NCI-H226 (cell line): Measurements from ENCODE around the gene CXorf65.

ENCODE experiments used
- DNase-seq: peaks from one replicate; pipeline ENCODE4 v3.0.0-alpha.2; 2015

Gene CXorf65

DNA sequence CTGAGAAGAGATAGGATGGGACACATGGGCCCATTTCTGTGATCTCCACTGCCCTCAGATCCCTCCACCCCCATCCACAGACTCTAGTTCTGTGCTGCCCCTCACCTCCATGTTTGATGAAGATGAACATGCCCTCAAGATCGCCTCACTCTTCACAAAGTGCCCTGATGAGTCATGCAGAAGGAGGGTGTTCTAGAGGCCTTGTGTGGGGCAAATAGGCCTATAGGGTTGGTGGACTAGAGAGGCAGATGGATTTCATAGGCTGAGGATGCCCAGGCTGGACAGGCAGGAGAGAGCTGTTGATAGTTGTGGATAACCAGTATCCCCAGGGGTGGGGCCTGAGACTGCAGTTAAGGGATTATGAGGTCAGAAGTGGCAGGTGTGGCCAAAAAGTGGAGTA is at the start of gene CXorf65:
Gene CXorf65 (minus strand): TSS at position 314 of the 400 bp plus-strand sequence. CDS start 184 bp downstream, at position 130.
- peak; percentile 7 for DNase-seq

DNA sequence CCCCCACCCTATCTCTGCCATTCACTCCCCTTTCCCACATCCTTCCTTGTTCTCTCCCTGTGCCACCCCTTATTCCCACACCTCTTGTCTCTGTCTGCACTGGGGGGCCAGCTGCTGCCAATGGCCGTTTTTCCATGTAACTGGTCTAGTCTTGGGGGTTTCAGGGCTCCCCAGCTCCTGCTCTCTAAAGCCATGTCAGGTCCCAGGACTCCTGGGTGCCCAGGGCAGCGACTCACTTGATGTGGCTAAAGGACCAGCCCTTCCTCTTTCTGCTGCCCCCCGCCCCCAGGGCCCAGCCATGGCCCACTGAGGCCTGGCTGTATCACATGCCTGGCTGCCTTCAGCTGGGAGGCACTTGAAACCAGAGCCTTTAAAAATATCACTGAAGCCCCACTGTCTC is 48.1 kb upstream of the CXorf65 start:
- no peak for DNase-seq

DNA sequence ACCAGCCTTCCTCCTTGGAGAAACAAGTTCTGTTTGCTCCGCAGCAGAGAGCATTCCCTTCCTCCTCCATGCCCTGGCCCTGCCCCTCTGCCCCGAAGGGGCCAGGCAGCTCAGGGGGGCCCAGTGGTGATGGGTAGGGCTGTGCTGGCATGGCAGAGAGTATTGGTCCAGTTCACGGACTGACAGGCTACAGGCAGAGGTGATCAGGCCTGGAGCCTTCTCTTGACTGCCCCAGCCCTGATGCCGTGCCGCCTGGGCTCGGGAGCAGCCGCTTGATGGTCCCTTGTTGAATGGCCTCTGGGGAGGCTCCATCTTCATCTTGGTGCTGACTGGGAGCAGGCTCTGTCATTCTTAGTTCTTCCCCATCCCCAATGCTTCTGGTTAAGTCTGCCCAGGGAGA is 47.7 kb upstream of the CXorf65 start:
- DNase-seq, result no peak

DNA sequence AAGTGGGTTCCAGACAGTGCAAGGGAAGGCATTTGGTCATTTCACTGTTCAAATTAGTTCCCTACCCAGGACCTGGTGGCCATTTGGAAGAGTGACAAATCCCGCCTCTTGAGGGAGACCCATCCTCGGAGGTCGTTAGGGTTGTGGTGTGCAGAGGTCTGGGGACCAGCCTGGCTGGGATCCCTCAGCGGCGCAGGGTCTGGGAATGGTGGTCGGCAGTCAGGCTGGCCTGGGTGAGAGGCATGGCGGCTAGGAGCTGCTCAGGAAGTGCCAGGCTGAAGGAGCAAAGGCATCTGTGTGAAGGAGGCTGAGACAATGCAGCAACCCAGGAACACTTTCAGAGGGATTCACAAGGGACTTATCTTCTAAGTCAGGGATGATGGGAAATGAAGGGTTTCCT is 44.8 kb upstream of the CXorf65 start:
- DNase-seq, result no peak

DNA sequence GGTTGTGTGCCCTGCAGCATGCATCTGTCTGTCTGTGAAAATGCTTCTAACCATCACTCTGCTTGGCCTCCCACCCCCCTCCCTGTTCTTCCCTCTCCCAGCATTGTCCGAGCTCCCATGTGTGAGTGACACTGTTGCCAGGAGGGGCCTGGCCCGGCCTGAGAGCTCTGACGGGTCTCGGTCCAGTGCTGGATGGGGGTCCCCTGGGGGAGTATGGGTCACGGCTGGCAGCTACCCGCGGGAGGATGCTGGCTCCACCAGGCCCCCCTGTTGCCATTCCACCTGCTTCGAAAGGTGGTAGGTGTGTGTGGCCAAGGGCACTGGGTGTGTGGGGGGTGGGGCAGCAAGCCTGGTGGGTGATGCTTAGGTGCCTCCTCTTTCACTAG is 41.7 kb upstream of the CXorf65 start:
- DNase-seq, result no peak

DNA sequence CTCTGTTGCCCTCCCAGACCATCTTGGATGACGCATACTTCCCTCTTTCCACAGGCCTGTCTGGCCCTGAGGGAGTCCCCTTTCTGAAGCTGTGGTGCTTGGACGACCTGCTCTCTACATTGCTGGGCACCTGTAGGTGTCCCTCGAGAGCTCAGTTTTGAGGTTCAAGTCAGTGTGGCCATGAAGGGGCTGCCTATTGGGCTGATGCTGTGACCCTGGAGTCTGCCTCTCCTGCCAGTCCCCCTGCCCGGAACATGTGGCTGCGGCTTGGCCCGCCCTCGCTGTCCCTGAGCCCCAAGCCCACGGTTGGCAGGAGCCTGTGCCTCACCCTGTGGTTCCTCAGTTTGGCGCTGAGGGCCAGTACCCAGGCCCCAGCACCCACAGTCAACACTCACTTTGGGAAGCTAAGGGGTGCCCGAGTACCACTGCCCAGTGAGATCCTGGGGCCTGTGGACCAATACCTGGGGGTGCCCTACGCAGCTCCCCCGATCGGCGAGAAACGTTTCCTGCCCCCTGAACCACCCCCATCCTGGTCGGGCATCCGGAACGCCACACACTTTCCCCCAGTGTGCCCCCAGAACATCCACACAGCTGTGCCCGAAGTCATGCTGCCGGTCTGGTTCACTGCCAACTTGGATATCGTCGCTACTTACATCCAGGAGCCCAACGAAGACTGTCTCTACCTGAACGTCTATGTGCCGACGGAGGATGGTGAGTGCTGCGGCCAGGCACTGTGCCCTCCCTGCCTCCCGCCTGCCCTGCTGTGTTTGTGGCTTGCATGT is 41.1 kb upstream of the CXorf65 start:
- DNase-seq, result no peak

DNA sequence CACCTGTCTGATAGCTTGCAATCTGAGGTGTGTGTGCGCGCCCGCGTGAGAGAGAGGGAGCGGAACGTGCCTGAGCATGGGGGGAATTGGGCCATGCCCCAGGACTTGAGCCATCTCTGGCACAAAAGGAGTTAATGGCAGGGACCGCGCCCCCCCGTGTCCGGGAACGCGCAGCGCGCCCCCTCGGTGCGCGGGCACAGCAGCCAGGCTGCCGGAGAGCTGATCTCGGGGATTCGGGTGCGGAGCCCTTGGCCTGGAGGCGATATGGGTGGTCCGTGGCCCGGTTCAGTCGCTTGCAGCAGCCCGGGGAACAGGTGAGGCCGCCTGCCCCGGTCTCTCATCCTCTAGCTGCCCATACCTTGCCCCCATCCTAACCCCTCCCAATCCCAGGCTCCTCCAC is 38.1 kb upstream of the CXorf65 start, which contains the start of gene NLGN3:
Gene NLGN3 (plus strand): TSS at position 191 of the 400 bp plus-strand sequence. CDS start 2,909 bp downstream, outside the sequence.
- no peak for DNase-seq

DNA sequence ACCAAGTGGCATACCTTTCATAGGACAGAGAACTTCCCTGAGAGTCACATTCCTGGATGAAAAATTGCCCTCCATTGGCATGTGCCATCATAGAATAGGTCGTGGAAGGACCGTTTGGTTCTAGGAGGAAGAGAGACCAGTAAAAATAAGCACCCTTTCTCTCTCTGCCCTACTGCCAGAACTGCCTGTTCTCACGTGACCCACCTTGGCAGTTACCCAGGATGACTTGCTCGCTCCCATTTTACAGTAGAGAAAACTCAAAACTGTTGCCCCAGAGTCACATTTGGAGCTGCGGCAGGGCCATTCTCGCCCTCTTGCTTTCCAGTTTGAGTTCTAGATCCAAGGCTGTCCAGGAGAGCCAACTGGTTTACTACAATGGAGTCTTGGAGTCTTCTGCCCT is 37.0 kb upstream of the CXorf65 start:
- DNase-seq, result no peak

DNA sequence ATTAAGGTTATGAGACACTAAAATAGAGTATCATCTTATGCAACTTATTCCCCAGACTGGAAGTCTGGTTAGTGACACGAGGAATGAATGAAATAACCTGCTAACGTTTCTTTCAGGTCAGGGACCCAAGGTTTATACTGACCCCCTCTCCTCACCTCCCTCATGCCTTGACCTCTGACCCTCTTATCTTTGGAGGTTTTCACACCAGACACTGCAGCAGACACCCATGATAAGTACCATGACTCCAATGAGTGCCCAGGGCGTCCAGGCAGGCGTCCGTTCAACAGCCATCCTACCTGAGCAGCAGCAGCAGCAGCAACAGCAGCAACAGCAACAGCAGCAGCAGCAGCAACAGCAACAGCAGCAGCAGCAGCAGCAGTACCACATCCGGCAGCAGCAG is 33.9 kb upstream of the CXorf65 start:
- DNase-seq, result no peak

DNA sequence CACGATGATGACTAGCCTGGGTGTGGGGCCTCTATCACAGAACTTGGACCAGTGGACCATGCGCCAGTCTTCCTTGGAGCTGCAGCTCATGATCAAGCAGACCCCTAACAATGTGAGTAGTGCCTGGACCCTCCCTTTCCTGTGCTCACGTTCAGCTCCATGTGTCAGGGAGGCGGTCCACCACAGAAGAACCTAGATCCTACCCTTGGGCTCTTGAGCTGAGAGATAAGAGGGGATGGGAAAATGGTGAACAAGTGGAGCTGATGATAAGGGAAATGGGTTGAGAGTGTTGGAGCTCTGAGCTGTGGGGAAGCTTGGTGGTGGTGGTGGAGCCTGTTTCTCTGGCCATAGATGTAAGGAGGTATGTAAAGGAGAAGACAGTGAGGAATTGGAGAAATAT is 25.0 kb upstream of the CXorf65 start:
- no peak for DNase-seq

DNA sequence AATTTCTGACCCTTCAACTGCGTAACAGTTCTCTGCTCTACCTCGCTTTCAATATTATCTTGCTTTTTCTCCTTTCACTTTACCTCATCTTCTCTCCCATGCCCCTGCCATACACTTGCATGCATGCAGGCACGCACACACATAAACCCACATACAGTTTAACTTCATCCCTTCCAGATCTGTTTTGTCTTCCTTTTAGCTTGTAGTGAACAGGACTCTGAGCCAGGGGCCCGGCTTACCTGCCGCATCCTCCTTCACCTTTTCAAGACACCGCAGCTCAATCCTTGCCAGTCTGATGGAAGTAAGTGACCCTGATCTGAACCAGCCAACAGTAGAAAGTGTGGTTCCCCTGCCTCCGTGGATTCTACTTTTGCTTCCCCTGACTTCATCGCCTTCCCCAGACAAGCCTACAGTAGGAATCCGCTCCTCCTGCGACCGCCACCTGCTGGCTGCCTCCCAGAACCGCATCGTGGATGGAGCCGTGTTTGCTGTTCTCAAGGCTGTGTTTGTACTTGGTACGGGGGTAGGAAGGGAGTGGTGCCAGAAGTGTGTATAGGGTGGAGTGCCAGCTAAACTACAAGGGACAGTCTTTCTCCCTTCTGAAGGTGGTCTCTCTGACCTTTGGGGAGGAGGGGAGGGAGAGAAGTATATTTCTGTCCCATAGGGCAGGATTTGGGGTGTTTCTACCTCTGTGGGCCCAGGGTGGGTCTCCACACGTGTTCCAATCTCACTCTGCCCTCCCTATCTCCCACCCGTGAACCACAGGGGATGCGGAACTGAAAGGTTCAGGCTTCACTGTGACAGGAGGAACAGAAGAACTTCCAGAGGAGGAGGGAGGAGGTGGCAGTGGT is 22.6 kb upstream of the CXorf65 start:
- no peak for DNase-seq

DNA sequence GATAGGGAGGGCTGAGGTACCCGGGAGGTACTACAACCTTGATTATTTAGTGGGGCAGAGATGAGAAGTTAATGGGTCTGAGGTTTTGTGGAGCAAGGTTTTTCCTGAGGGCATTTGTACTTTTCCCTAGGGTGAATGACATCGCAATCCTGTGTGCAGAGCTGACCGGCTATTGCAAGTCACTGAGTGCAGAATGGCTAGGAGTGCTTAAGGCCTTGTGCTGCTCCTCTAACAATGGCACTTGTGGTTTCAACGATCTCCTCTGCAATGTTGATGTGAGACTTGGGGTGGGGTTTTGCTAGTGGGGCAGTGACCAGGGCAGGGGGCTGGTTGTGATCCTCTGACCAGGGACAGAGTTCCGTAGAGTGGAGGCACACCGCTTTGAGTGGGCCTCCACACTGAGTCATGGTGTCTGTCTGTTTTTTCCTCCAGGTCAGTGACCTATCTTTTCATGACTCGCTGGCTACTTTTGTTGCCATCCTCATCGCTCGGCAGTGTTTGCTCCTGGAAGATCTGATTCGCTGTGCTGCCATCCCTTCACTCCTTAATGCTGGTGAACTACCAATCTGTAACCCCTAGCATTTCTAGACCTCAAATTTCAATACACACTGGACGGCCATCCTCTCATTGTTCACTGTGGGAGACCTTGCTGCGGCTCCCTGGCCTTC is 21.8 kb upstream of the CXorf65 start:
- DNase-seq, result peak; percentile 12

DNA sequence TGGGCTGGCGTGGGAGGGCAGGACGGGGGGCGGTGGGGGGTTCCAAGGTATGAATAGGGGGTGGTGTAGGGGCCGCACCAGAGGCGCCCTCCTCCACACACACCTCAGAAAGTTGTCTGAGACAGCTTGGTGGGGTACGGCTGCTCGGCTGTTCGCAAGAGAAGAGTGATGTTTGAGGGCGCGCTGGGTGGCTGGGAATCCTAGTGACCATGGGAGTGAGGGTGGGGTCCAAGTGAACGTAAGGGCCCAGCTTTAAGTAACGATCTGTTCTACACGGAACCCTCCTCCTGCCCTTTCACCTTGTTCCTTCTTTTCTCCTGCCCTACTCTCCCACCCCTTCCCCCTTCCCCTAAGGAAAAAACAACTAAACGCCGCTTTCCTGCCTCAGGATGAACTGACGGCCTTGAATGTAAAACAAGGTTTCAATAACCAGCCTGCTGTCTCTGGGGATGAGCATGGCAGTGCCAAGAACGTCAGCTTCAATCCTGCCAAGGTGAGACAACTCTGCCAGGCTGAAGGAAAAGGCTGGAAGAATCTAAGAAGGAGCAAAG is 12.5 kb upstream of the CXorf65 start:
- no peak for DNase-seq

DNA sequence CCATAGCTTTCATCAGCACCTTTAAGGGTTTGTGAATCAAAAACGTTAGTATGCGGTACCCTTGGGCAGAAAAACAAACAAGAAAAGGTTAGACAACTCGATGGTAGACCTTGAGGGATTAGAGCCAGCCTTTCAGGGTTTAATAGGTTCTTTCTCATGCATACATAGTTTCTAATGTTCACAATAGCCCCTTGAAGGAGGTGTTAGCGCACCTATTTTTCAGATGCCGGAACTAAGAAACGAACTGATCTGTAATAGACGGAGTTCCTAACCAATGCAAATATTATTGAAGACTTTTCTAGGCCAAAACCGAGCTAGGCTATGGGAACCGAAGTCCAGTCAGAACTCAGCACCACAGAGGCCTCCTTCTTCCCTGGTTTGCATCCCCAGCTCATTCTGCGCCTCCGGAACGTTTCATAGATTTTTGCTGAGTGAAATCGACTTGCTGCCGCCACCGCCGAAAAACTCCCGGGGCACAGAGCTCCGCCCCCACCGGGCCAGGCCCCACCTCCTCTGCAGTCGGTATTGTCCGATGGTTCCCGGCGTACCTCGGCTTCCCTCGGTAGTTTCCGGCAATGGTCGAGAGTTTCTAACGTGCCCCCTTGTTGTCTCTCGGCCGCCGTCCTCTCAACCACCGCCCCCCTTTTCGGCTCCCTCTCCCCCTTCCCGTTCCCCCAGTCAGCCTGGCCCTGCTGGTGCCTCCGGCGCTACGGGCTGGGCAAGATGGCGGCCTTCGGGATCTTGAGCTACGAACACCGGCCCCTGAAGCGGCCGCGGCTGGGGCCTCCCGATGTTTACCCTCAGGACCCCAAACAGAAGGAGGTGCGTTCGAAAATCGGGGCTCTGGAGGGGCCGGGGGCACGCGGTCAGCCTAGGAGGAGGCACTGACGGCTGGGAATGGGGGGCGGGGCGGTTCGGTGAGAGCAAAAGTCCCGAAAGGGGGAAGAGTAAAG is 11.8 kb upstream of the CXorf65 start, which contains the start of gene MED12:
Gene MED12 (plus strand): TSS at position 565 of the 953 bp plus-strand sequence. CDS start 159 bp downstream, at position 724.
- DNase-seq, result peak; percentile 55

DNA sequence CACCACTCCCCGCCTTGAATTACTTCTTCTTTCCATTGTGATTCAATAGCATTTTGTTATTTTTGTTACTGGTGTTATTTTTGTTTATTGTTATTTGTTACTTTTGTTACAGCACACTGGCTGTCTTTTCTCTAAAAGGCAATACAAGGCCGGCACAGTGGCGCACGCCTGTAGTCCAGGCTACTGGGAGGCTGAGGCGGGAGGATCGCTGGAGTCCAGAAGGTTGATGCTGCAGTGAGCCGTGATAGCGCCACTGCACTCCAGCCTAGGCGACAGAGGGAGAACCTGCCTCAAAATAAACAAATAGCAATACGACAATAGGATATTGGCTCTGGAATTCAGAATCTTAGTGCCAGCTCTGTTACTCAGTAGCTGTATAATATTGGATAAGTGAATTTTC is 10.8 kb upstream of the CXorf65 start:
- no peak for DNase-seq

DNA sequence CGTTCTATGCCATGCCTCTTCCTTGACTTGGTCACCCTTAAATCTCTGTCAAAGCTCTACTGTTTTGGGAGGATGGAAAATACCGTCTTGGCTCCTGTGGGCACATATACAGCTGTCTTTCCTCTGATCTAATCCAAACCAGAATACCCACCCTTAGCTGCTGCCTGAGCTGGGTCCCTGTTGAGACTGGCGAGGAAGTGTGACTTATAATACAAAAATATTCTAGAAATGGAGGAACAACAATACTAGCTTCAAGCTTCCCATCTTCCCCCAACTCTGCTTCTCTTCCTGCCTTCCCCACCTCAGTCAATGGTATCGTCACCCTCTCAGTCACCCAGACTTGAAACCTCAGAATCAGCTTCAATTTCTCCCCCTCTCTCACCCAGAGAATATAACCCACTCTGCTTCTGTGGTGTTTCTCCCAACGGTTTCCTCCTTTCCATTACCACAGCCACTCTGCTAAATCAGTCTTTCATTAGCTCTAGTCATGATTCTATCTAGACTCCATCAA is 5.4 kb upstream of the CXorf65 start:
- no peak for DNase-seq

DNA sequence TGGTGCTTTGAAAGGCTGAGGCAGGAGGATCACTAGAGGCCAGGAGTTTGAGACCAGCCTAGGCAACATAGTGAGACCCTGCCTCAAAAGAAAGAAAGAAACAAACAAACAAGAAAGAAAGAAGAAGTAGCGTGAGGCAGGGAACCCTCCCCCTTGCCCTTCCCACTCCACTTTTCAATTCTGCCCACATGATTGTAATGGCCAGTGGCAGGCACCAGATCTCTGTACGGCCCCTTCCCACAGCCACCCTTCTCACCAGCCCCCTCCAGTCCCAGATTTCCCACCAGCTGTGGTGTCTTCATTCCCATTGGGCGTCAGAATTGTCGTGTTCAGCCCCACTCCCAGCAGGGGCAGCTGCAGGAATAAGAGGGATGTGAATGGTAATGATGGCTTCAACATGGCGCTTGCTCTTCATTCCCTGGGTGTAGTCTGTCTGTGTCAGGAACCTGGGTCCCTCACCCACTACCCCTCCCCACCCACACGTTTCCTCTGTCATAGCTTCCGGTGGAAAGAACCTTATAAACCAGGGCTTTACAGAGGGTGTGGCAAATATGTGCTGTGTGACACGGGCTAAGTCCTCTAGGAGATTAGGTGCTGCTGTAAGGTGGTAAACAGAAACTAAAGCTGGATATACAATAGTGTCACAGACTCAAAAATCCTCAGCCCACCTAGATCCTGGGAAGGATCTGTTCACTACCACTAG is 4.8 kb upstream of the CXorf65 start, which contains the start of gene IL2RG:
Gene IL2RG (minus strand): TSS at position 437 of the 703 bp plus-strand sequence. CDS start 38 bp downstream, at position 399.
- DNase-seq, result no peak

DNA sequence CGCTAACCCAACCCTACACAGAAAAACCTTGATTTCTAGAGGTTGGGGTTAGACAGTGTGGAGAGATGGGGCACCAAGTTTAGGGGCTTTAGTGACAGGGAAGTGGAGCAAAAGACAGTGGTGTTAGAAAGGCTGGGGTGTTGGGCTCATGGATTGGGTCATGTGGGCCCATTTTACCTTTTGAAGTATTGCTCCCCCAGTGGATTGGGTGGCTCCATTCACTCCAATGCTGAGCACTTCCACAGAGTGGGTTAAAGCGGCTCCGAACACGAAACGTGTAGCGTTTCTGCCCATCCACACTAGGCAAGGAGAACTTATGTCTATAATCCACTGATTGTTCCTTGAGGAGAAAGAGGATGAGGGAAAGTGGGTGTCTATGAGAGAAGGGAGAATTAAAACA is 2.5 kb upstream of the CXorf65 start:
- DNase-seq, result no peak

DNA sequence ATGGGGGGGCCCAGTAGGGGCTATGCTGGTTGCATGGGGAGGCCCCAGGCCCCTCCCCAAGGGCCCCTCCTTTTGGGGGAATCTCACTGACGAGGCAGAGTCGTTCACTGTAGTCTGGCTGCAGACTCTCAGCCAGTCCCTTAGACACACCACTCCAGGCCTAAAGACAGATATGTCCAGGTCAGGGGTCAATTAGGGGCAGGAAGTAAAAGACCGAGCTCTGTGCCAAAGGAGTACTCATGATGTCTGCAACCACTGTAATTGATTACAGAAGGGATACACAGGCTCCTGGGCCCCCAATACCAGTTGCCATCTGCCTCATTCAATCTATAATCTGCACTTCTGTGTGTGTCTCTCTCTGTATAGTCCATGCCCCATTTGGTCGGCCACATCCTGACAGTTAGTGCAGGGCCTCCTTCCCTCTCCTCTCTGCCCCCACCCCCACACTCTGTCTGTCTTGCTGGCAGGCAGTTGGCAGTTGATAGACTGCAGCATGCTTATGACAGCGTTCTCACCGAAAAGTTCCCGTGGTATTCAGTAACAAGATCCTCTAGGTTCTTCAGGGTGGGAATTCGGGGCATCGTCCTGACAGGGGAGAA is 1.3 kb upstream of the CXorf65 start:
- DNase-seq, result no peak

DNA sequence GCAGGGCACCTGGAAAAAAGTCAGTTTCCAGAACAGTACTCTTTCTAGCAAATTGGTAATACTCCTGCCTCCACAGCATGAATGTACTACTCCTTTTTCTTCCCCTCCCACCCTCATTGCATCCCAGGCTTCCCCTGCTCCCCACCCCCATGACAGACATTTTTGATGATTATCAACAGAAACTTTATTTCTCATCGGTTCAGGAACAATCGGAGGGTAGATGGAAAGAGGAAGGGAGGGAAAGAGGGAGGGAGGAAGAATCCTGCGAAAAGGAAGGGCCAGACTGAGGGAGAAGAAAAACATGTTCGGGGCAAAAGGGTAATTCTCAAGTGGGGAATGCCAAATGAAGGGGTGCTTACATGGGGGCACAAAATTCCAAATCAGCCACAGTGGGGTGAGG is 705 bp upstream of the CXorf65 start:
- no peak for DNase-seq
